GM18498 (cell line): ENCODE results near the gene USP36.
"Not testable (repeated sequence)": the region's sequence is repeated elsewhere in the genome, so short reads cannot be mapped to it uniquely, and the experiment has no call there.

Experiments used
- ATAC-seq: cut with Tn5 transposase; IDR thresholded peaks from one replicate; pipeline ENCODE4 v1.9.1; 2021; ENCODE audit warnings: mild to moderate bottlenecking, moderate library complexity; ENCODE audit not compliant: unreplicated experiment

Gene USP36

GRCh38 chr17:78794399-78794798 lies 46.2 kb downstream of the USP36 start:
- ATAC-seq: no peak

- ATAC-seq: no peak
Observed at GRCh38 chr17:78793968-78794367, 46.6 kb downstream of the USP36 start.

GRCh38 chr17:78793415-78793814 lies 47.2 kb downstream of the USP36 start:
- ATAC-seq: no peak

GRCh38 chr17:78791840-78792709 lies 48.5 kb downstream of the USP36 start:
- no peak for ATAC-seq

GRCh38 chr17:78790552-78790951 lies 50.1 kb downstream of the USP36 start:
- ATAC-seq: no peak

GRCh38 chr17:78789663-78790181 lies 50.9 kb downstream of the USP36 start:
- ATAC-seq: no peak

- ATAC-seq: no peak
Observed at GRCh38 chr17:78789149-78789662, 51.4 kb downstream of the USP36 start.

- ATAC-seq: no peak
Observed at GRCh38 chr17:78788451-78788850, 52.2 kb downstream of the USP36 start.

GRCh38 chr17:78787444-78787843 lies 53.2 kb downstream of the USP36 start:
- no peak for ATAC-seq

- ATAC-seq: no peak
Observed at GRCh38 chr17:78785663-78786057, 55.0 kb downstream of the USP36 start.

- no peak for ATAC-seq
Observed at GRCh38 chr17:78785011-78785662, 55.5 kb downstream of the USP36 start.

GRCh38 chr17:78784352-78784751 lies 56.3 kb downstream of the USP36 start:
- no peak for ATAC-seq

- no peak for ATAC-seq
Observed at GRCh38 chr17:78783711-78784324, 56.8 kb downstream of the USP36 start.

- ATAC-seq: peak; percentile 16
Observed at GRCh38 chr17:78781893-78782304, 58.7 kb downstream of the USP36 start, which contains the start of gene CYTH1. Gene CYTH1 (minus strand): TSS chr17:78782273. CDS start chr17:78782223, 50 bp downstream.

GRCh38 chr17:78781104-78781892 lies 59.3 kb downstream of the USP36 start:
- ATAC-seq: peak; percentile 20

GRCh38 chr17:78780335-78780734 lies 60.3 kb downstream of the USP36 start:
- ATAC-seq: no peak

GRCh38 chr17:78779850-78780249 lies 60.8 kb downstream of the USP36 start:
- ATAC-seq: no peak

GRCh38 chr17:78779286-78779651 lies 61.3 kb downstream of the USP36 start:
- not testable (repeated sequence) for ATAC-seq

GRCh38 chr17:78777881-78778280 lies 62.7 kb downstream of the USP36 start:
- no peak for ATAC-seq

- ATAC-seq: peak; percentile 40
Observed at GRCh38 chr17:78774956-78775571, 65.5 kb downstream of the USP36 start.
